MCF 10A (cell line): ENCODE results near the gene CDK19. TPM values are rescaled to one million over a fixed set of nuclear protein-coding genes. Genes with fewer than 3 reads are reported as not detected.

ENCODE experiments used
- Bru-seq: library from RNA; stranded (reverse); fragments of 400-500 nt; gene quantifications from one replicate; lab custom pipeline; 2021; lab: Mats Ljungman, UMichigan
- BruChase-seq, 2 experiments: library from RNA; stranded (reverse); fragments of 400-500 nt; gene quantifications; one replicate each; lab custom pipeline; 2021; lab: Mats Ljungman, UMichigan
- BruUV-seq: library from RNA; stranded (reverse); fragments of 400-500 nt; replicated peaks from 2 replicates; lab custom pipeline; 2021; lab: Mats Ljungman, UMichigan
- CTCF ChIA-PET: fragments of 300-600 bp; sonication (Branson Sonifier 250); formaldehyde crosslinking; extraction: SDS; loops from one replicate; lab custom pipeline; 2021; ENCODE audit warnings: antibody characterized with exemption, inconsistent platforms; lab: Yijun Ruan, JAX
- POLR2A ChIA-PET: fragments of 300-600, 350-650 bp; sonication (Branson Sonifier 250); formaldehyde crosslinking; extraction: SDS; loops from one replicate; lab custom pipeline; 2020; ENCODE audit warnings: antibody characterized with exemption, inconsistent platforms; lab: Yijun Ruan, JAX
- DNase-seq: peaks from one replicate; pipeline ENCODE4 v3.0.0-alpha.2; 2018; ENCODE audit not compliant: unreplicated experiment
- H3K27ac Mint-ChIP-seq: one replicate; pipeline ENCODE4 v1.8.0; 2022; ENCODE audit warnings: mild to moderate bottlenecking, low read depth, mixed read lengths; ENCODE audit not compliant: unreplicated experiment
- H3K27me3 Mint-ChIP-seq: one replicate; pipeline ENCODE4 v1.8.0; 2022; ENCODE audit warnings: mixed read lengths; ENCODE audit not compliant: insufficient read depth, unreplicated experiment
- H3K36me3 Mint-ChIP-seq: one replicate; pipeline ENCODE4 v1.8.0; 2022; ENCODE audit warnings: mild to moderate bottlenecking, moderate library complexity, mixed read lengths; ENCODE audit not compliant: insufficient read depth, unreplicated experiment
- H3K4me1 Mint-ChIP-seq: one replicate; pipeline ENCODE4 v1.8.0; 2022; ENCODE audit warnings: mixed read lengths; ENCODE audit not compliant: insufficient read depth, unreplicated experiment
- H3K4me3 Mint-ChIP-seq: one replicate; pipeline ENCODE4 v1.8.0; 2022; ENCODE audit warnings: mild to moderate bottlenecking, moderate library complexity, mixed read lengths; ENCODE audit not compliant: unreplicated experiment
- H3K9me3 Mint-ChIP-seq: one replicate; pipeline ENCODE4 v1.8.0; 2022; ENCODE audit warnings: mixed read lengths; ENCODE audit not compliant: unreplicated experiment
- intact Hi-C: fragments of 100-400 bp; cut with micrococcal nuclease; formaldehyde crosslinking; loops from 2 replicates; pipeline ENCODE4 v1.14.1; 2022
- long read RNA-seq: library from polyadenylated mRNA; stranded (forward); transcript quantifications from one replicate; pipeline ENCODE4 v2.0.0, GENCODE V29; 2022
- total RNA-seq: library from RNA; stranded (reverse); gene quantifications from 2 replicates; pipeline ENCODE4 v1.2.3, GENCODE V29; 2022
- TF ChIP-seq, protein P1 (sequence below): fragments of 200-600 bp; IDR thresholded peaks from one replicate; pipeline ENCODE4 v1.8.0; 2022; ENCODE audit warnings: antibody characterized with exemption, mild to moderate bottlenecking; ENCODE audit not compliant: unreplicated experiment

CDK19 gene
- total RNA-seq (10.2 and 16.8 TPM in 2 replicates), Bru-seq, nascent RNA (percentile 60 among the genes with signal in this experiment), BruChase-seq, experiment 1, labeled RNA remaining after a 6-hour chase (percentile 61 among the genes with signal in this experiment), BruChase-seq, experiment 2, labeled RNA remaining after a 2-hour chase (percentile 63 among the genes with signal in this experiment)
- long read RNA-seq, partial matches to known transcripts: 2 of 3 reads
- long read RNA-seq, other reads (novel, unspliced or antisense): 1 of 3 reads

DNA sequence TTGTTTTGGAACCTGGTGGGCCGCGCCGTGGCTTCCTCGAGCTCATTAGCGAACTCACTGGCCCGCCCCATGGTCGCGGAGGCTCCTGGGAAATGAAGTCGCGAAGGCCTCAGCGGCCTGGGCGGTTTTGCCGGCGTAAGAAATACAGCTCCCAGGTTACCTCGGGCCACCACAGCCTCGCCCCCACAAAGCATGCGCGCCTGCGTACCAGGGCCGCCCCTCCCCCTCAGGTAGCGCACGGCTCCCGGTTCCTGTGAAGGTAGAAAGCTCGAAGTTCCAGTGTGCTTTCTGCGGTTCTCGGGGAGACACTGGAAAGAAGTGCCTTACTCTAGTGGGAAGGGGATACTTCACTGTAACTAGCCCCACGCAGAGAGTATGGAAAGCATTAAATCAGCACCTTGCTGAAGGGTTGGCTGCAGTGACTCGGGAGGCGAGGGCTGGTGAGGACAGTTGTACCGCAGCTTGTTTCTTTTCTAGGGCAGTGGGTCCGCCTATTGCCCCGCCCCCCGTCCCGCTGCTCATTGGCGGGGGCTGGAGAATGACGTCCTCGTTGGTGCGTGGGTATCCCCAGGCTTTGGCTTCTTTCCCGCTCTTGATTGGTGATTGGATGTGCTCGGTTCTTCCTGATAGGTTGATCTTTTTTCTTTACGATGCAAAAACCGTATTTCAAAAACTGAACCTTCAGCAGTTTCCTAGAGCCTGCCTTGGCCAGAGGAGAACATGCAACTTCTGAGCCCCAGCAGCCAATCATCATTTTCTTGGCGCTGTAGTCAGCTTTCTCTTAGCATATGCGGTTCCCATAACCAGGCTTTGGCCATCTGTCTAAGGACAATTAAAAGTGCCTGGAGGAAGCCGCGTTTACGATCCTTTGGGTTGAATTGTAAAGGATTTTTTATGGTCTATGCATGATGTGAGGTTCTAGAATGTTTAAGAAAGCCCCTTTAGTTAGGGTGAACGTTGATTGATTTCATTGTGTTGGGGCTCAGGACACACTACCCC is at the start of gene CDK19:
CDK19 (minus strand) TSS at position 59 of the 999 bp plus-strand sequence. CDS start 333 bp downstream, outside the sequence.
- Mint-ChIP-seq H3K9me3 (no peaks in the 10 kb centered on the region), H3K36me3 (no peaks in the 10 kb centered on the region), H3K4me1 (peaks cover 8% of the 10 kb centered on the region), H3K27ac (peak within 1 kb of the TSS; percentile 95), H3K4me3 (peak within 1 kb of the TSS; percentile 98), H3K27me3 (no peaks in the 10 kb centered on the region)
- ChIA-PET CTCF (interaction anchor here (0.7 to 7.7 kb wide), 8 partner anchors 57 to 137 kb away, joined by 3 to 57 read pairs (median 4); partner anchors contain the start of gene AMD1), POLR2A (interaction anchor here (0.5 to 13.4 kb wide), 48 partner anchors 10 to 1442 kb away, joined by 3 to 613 read pairs (median 4); partner anchors contain the start of genes AMD1, CDC40, GTF3C6 and RPF2)
- TSS peak; percentile 82 for BruUV-seq
- intact Hi-C loops: loop anchor here (1.0 to 5.0 kb wide), 4 partner anchors 61 to 288 kb away; no protein-coding TSS in a partner anchor
- TF ChIP-seq, protein P1, sequence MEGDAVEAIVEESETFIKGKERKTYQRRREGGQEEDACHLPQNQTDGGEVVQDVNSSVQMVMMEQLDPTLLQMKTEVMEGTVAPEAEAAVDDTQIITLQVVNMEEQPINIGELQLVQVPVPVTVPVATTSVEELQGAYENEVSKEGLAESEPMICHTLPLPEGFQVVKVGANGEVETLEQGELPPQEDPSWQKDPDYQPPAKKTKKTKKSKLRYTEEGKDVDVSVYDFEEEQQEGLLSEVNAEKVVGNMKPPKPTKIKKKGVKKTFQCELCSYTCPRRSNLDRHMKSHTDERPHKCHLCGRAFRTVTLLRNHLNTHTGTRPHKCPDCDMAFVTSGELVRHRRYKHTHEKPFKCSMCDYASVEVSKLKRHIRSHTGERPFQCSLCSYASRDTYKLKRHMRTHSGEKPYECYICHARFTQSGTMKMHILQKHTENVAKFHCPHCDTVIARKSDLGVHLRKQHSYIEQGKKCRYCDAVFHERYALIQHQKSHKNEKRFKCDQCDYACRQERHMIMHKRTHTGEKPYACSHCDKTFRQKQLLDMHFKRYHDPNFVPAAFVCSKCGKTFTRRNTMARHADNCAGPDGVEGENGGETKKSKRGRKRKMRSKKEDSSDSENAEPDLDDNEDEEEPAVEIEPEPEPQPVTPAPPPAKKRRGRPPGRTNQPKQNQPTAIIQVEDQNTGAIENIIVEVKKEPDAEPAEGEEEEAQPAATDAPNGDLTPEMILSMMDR: no peak
- peak; percentile 100 for DNase-seq

DNA sequence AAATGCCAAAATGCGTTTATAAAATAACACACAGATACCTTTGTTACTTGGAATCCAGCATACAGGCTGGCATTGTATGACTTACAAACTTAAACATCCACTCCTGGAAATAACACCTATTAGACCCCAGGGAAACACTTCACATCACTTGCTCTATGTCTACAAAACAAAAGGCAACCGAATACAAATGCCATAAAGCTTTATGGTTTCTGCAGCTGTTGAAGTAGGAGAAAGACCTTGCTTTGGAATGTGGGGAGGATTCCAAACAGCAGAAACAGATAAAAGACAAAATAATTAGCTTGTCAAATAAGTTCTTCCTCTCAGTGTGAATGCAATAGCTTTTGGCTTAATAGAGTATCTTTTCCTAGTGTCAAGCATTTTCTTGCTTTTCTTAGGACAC is 49.6 kb upstream of the CDK19 start:
- TF ChIP-seq, protein P1: no peak
- H3K4me3 Mint-ChIP-seq: no peak overlapping the region
- ChIA-PET POLR2A (interaction anchor here (0.9 to 5.4 kb wide), 4 partner anchors 9 to 172 kb away, joined by 4 to 37 read pairs (median 6); partner anchors contain the start of genes AMD1 and CDK19), CTCF (interaction anchor here (0.7 to 1.7 kb wide), 3 partner anchors 10 to 186 kb away, joined by 3 to 4 read pairs (median 4); partner anchors contain the start of gene AMD1)
- DNase-seq: no peak
- H3K9me3 Mint-ChIP-seq: no peaks in the 10 kb centered on the region
- no peaks in the 10 kb centered on the region for H3K27me3 Mint-ChIP-seq
- no peaks in the 10 kb centered on the region for H3K4me1 Mint-ChIP-seq
- H3K27ac Mint-ChIP-seq: no peak overlapping the region
- intact Hi-C loops: no loop called here
- no TSS peak for BruUV-seq
- H3K36me3 Mint-ChIP-seq: no peaks in the 10 kb centered on the region

DNA sequence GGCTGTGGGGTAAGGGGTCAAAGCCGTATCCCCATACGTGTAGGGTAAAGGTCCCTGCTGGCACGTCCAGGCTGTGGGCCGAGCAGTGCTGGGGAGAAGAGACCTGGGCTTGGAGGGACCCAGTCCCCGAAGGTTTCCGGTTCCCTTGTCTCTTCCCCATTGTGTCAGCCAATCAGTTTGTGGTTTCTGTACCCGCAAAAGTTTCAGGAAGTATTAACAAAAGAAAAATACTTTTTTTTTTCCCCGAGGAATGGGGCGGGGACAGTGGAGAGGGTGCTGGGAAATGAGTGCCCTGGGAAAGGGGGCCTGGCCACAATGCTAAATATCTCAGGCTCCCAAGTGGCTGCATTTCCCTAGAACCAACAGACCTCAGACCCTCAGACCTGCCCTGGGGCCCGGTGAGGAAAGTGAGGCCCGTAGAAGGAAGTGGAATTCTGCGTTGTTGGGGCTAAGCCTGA is 44.1 kb upstream of the CDK19 start:
- TF ChIP-seq, protein P1: no peak
- Mint-ChIP-seq H3K36me3 (no peaks in the 10 kb centered on the region), H3K9me3 (no peaks in the 10 kb centered on the region), H3K27ac (no peak overlapping the region), H3K4me1 (no peaks in the 10 kb centered on the region), H3K4me3 (no peak overlapping the region), H3K27me3 (no peaks in the 10 kb centered on the region)
- BruUV-seq: no TSS peak
- intact Hi-C loops: no loop called here
- CTCF ChIA-PET: no interaction called here
- POLR2A ChIA-PET: no interaction called here
- DNase-seq: no peak
